HL-60 (cell line): ENCODE measurements around the gene MPST.

Experiments used
- DNase-seq, 2 experiments: peaks; one replicate each; pipeline ENCODE4 v3.0.0-alpha.2; 2010 to 2020; ENCODE audit warnings: low read depth in 1 of 2, low spot score in 1 of 2
- H3K27ac ChIP-seq: fragments of 250-450 bp; sonication (Bioruptor Pico); replicated peaks from 2 replicates; pipeline ENCODE4 v1.5.1; 2020; ENCODE audit warnings: mild to moderate bottlenecking, moderate library complexity
- H3K27me3 ChIP-seq: fragments of 250-450 bp; sonication (Bioruptor Pico); 2 replicates; pipeline ENCODE4 v1.5.1; 2021; ENCODE audit warnings: mild to moderate bottlenecking, moderate library complexity; ENCODE audit not compliant: insufficient read depth, poor library complexity, severe bottlenecking
- H3K4me3 ChIP-seq: replicated peaks from 2 replicates; pipeline ENCODE4 v1.5.1; 2011; ENCODE audit warnings: mild to moderate bottlenecking, control low read depth, low read length; ENCODE audit not compliant: insufficient read depth
- GABPA ChIP-seq: IDR thresholded peaks from 2 replicates; pipeline ENCODE4 v1.6.1; 2012; ENCODE audit warnings: low read depth
- POLR2AphosphoS5 ChIP-seq: IDR thresholded peaks from 2 replicates; pipeline ENCODE4 v1.6.1; 2012; ENCODE audit warnings: low read depth
- REST ChIP-seq: IDR thresholded peaks from 2 replicates; pipeline ENCODE4 v1.6.1; 2012; ENCODE audit warnings: low read depth; ENCODE audit not compliant: insufficient replicate concordance
- SPI1 ChIP-seq: IDR thresholded peaks from 2 replicates; pipeline ENCODE4 v1.6.1; 2012; ENCODE audit warnings: low read depth, mild to moderate bottlenecking, borderline replicate concordance
- TF ChIP-seq, protein P1 (sequence below): IDR thresholded peaks from one replicate; pipeline ENCODE4 v1.5.1; 2011; ENCODE audit warnings: low read length, control low read depth, inconsistent platforms; ENCODE audit not compliant: insufficient read depth

MPST gene

GRCh38 chr22:37014835-37015586, 4.5 kb upstream of the MPST start:
- TF ChIP-seq SPI1, result no peak
- no peak for TF ChIP-seq REST
- TF ChIP-seq GABPA, result no peak
- TF ChIP-seq, protein P1, sequence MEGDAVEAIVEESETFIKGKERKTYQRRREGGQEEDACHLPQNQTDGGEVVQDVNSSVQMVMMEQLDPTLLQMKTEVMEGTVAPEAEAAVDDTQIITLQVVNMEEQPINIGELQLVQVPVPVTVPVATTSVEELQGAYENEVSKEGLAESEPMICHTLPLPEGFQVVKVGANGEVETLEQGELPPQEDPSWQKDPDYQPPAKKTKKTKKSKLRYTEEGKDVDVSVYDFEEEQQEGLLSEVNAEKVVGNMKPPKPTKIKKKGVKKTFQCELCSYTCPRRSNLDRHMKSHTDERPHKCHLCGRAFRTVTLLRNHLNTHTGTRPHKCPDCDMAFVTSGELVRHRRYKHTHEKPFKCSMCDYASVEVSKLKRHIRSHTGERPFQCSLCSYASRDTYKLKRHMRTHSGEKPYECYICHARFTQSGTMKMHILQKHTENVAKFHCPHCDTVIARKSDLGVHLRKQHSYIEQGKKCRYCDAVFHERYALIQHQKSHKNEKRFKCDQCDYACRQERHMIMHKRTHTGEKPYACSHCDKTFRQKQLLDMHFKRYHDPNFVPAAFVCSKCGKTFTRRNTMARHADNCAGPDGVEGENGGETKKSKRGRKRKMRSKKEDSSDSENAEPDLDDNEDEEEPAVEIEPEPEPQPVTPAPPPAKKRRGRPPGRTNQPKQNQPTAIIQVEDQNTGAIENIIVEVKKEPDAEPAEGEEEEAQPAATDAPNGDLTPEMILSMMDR, result no peak
- TF ChIP-seq POLR2AphosphoS5, result no peak
- H3K4me3 ChIP-seq, result no peak overlapping the region
- no peak overlapping the region for H3K27ac ChIP-seq
- no peak for DNase-seq
- H3K27me3 ChIP-seq, result no peaks in the 10 kb centered on the region

DNA sequence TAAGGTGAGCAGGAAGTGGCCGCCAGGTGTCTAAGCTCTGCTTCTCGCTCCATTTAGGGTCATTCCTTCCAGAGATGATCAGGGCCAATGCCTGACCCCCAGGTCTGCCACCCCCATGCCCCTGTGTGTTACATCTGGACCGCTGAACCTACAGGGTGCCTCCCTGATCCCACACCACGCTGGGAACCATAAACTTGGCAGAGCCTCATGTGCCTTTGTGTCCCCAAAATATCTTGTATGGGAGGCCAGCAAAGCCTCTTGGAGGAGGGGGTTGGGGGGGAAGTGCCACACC, 4.0 kb upstream of the MPST start:
- TF ChIP-seq POLR2AphosphoS5 (no peak), GABPA (no peak)
- Histone ChIP-seq H3K27me3 (no peaks in the 10 kb centered on the region), H3K27ac (no peak overlapping the region), H3K4me3 (no peak overlapping the region)
- no peak for DNase-seq

DNA sequence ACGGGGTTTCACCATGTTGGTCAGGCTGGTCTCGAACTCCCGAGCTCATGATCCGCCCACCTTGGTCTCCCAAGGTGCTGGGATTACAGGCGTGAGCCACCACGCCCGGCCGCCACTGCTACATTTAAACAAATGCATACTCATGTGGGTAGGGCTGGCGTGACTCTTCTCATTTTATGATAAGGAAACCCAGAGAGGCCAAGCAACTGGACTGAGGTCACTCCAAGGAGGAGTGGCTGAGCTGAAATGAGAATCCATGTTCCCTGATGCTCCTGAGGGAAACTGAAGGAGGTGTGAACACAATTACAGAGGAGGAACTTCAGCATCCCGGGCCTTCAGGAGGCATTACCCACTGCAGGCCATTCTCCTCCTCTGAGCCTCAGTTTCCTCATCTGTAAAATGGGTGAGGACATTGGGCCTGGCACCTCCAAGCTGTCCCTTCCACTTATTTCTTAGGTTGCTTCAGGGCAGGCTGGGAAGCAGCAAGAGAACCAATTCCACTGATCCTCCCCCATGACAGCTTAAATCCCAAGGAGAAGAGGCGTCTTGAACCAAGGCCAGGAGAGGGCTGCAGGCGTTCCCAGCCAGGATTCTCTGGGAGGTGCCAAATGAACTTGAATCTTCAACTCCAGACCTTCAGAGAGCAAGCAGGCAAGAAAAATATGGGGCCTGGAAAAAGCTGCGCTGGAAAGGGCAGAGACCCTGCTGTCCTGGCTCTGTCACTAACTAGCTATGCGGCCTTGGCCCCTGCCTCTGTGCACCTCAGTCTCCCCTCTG, 3.2 kb upstream of the MPST start:
- no peaks in the 10 kb centered on the region for H3K27me3 ChIP-seq
- H3K27ac ChIP-seq, result no peak overlapping the region
- no peak overlapping the region for H3K4me3 ChIP-seq
- TF ChIP-seq SPI1 (no peak), POLR2AphosphoS5 (no peak), REST (no peak), GABPA (no peak)
- TF ChIP-seq, protein P1, result no peak
- DNase-seq, result no peak

DNA sequence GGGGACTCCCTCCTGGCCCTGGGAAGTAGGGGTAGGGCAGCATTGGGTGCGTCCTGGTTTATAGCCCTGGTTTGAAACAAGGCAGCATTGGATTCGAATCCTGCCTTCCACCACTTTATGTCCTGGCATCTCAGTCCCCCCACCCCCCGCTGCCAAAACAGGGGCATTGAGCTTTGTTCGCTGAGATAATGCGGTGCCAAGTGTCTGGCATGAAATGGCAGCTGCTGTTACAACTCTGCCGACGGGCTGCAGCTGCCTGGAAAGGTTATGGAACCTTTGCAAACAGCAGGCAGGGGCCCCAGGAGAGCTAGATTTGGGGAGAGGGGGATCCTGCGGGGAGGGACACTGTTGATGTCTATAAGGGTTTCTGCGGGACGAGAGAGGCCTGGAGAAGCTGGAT, 2.2 kb upstream of the MPST start:
- no peak for DNase-seq
- Histone ChIP-seq H3K4me3 (no peak overlapping the region), H3K27ac (no peak overlapping the region), H3K27me3 (no peaks in the 10 kb centered on the region)
- TF ChIP-seq SPI1 (no peak), REST (no peak), GABPA (no peak), POLR2AphosphoS5 (no peak)
- TF ChIP-seq, protein P1, result no peak
